Skeletal muscle satellite cell (primary cell): Measurements from ENCODE around the gene KCNG1. TPM values are rescaled to one million over a fixed set of nuclear protein-coding genes. Genes with fewer than 3 reads are reported as not detected.

Experiments used
- H3K27me3 ChIP-seq: 2 replicates; pipeline ENCODE4 v1.7.0; 2013; ENCODE audit warnings: low read length; ENCODE audit not compliant: control insufficient read depth, insufficient read depth
- H3K36me3 ChIP-seq: 2 replicates; pipeline ENCODE4 v1.7.0; 2013; ENCODE audit warnings: mild to moderate bottlenecking, control low read depth, low read length; ENCODE audit not compliant: insufficient read depth
- H3K4me1 ChIP-seq: 2 replicates; pipeline ENCODE4 v1.7.0; 2013; ENCODE audit warnings: low read length; ENCODE audit not compliant: control insufficient read depth, insufficient read depth
- H3K4me2 ChIP-seq: 2 replicates; pipeline ENCODE4 v1.7.0; 2013; ENCODE audit warnings: mild to moderate bottlenecking, low read length
- H3K4me3 ChIP-seq: 2 replicates; pipeline ENCODE4 v1.7.0; 2013; ENCODE audit warnings: low read length
- H3K9ac ChIP-seq: 2 replicates; pipeline ENCODE4 v1.7.0; 2013; ENCODE audit warnings: mild to moderate bottlenecking, low read depth, low read length, moderate library complexity
- H3K9me3 ChIP-seq: replicated peaks from 2 replicates; pipeline ENCODE4 v1.7.0; 2013; ENCODE audit warnings: mild to moderate bottlenecking, control low read depth, low read length
- total RNA-seq: library from RNA; depleted of rRNA; stranded (reverse); fragments of >200 nt; gene quantifications from 2 replicates; pipeline ENCODE4 v1.2.3, GENCODE V29; 2012; rRNA removed

The KCNG1 gene, protein sequence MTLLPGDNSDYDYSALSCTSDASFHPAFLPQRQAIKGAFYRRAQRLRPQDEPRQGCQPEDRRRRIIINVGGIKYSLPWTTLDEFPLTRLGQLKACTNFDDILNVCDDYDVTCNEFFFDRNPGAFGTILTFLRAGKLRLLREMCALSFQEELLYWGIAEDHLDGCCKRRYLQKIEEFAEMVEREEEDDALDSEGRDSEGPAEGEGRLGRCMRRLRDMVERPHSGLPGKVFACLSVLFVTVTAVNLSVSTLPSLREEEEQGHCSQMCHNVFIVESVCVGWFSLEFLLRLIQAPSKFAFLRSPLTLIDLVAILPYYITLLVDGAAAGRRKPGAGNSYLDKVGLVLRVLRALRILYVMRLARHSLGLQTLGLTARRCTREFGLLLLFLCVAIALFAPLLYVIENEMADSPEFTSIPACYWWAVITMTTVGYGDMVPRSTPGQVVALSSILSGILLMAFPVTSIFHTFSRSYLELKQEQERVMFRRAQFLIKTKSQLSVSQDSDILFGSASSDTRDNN
- 10.3 and 13.7 TPM in 2 replicates for total RNA-seq

DNA sequence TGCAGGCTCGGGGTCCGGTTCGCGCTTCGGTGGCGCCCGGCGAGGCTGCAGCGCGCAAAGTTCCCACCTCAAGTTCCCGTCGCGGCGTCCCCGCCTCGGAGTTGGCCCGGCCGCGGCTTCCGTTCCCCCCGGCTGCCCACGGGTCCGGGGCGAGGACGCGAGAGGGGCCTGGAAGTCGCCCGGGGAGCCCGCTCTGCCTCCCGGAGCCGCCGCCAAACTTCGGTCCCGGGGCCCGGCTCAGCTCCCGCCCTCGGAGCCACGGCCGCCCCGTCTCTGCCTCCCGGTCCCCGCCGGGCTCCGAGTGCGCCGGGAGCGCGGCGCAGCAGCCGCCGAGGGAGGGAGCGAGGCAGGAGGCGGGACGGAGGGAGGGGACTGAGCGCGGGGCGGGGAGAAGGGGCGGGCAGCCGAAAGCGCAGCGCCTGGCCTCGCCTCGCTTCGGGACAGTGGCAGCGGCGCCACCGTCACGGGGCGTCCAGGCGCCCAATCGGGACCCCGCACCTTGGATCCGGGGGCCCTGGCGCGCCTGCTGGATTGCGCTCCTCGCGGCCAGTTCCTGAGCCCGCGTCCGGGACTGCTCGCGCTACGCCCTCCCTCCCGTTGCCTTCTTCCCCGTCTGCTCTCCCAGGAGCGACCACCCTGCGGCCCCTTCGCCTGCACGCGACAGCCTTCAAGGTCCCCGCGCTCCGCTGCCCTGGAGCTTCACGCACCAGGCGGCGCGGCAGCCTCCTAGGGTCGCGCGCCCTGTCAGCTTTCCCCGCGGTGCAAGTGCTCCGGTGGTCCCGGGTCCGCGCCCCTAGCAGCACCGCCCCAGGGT, at the start of gene KCNG1:
KCNG1 (minus strand) TSS at position 305 of the 814 bp plus-strand sequence. CDS start 12,769 bp downstream, outside the sequence.
- peak within 1 kb of the TSS; percentile 96 for H3K4me2 ChIP-seq
- H3K4me3 ChIP-seq = peak within 1 kb of the TSS; percentile 72
- peaks cover 56% of the 10 kb centered on the region for H3K27me3 ChIP-seq
- H3K9ac ChIP-seq = peak within 1 kb of the TSS; percentile 66
- H3K36me3 ChIP-seq = no peaks in the 10 kb centered on the region
- H3K9me3 ChIP-seq = no peaks in the 10 kb centered on the region
- H3K4me1 ChIP-seq = peaks cover 10% of the 10 kb centered on the region

DNA sequence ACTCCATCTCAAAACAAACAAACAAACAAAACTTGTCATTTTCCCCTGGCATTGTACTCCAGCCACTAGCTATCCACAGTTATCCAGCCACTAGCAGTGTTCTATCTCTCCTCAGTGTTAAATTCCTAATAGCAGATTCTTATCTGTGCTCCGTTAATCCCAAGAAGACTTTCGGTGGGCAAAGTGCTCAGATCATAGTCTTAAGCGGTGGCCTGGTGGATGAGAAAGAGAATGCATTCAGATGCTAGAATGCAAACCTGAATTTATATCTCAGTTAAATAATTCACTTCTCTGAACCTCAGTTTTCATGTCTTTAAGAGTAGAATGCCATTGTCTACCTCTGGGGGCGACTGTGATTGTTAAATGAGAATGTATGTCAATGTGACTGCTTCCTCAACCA, 47.7 kb upstream of the KCNG1 start:
- no peak overlapping the region for H3K4me3 ChIP-seq
- no peaks in the 10 kb centered on the region for H3K9me3 ChIP-seq
- no peaks in the 10 kb centered on the region for H3K36me3 ChIP-seq
- H3K27me3 ChIP-seq = peaks cover 57% of the 10 kb centered on the region
- no peaks in the 10 kb centered on the region for H3K4me1 ChIP-seq
- no peak overlapping the region for H3K9ac ChIP-seq
- no peak overlapping the region for H3K4me2 ChIP-seq

- Histone ChIP-seq H3K9me3 (no peaks in the 10 kb centered on the region), H3K9ac (no peak overlapping the region), H3K4me3 (no peak overlapping the region), H3K36me3 (no peaks in the 10 kb centered on the region), H3K4me2 (no peak overlapping the region), H3K27me3 (peaks cover 48% of the 10 kb centered on the region), H3K4me1 (no peaks in the 10 kb centered on the region)
Observed at GRCh38 chr20:51067792-51068191, 44.9 kb upstream of the KCNG1 start.

- H3K4me2 ChIP-seq = no peak overlapping the region
- H3K4me1 ChIP-seq = no peaks in the 10 kb centered on the region
- no peak overlapping the region for H3K9ac ChIP-seq
- H3K36me3 ChIP-seq = no peaks in the 10 kb centered on the region
- no peaks in the 10 kb centered on the region for H3K9me3 ChIP-seq
- H3K4me3 ChIP-seq = no peak overlapping the region
- H3K27me3 ChIP-seq = peaks cover 28% of the 10 kb centered on the region
Observed at GRCh38 chr20:51065615-51066014, 42.7 kb upstream of the KCNG1 start.

GRCh38 chr20:51064137-51064536, 41.2 kb upstream of the KCNG1 start:
- no peaks in the 10 kb centered on the region for H3K4me1 ChIP-seq
- H3K4me2 ChIP-seq = no peak overlapping the region
- H3K36me3 ChIP-seq = no peaks in the 10 kb centered on the region
- no peak overlapping the region for H3K9ac ChIP-seq
- H3K27me3 ChIP-seq = peaks cover 36% of the 10 kb centered on the region
- H3K4me3 ChIP-seq = no peak overlapping the region
- no peaks in the 10 kb centered on the region for H3K9me3 ChIP-seq

- H3K4me3 ChIP-seq = no peak overlapping the region
- no peak overlapping the region for H3K9ac ChIP-seq
- no peak overlapping the region for H3K4me2 ChIP-seq
- H3K27me3 ChIP-seq = peaks cover 45% of the 10 kb centered on the region
- no peaks in the 10 kb centered on the region for H3K9me3 ChIP-seq
- H3K36me3 ChIP-seq = no peaks in the 10 kb centered on the region
- no peaks in the 10 kb centered on the region for H3K4me1 ChIP-seq
Observed at GRCh38 chr20:51062065-51062464, 39.2 kb upstream of the KCNG1 start.

DNA sequence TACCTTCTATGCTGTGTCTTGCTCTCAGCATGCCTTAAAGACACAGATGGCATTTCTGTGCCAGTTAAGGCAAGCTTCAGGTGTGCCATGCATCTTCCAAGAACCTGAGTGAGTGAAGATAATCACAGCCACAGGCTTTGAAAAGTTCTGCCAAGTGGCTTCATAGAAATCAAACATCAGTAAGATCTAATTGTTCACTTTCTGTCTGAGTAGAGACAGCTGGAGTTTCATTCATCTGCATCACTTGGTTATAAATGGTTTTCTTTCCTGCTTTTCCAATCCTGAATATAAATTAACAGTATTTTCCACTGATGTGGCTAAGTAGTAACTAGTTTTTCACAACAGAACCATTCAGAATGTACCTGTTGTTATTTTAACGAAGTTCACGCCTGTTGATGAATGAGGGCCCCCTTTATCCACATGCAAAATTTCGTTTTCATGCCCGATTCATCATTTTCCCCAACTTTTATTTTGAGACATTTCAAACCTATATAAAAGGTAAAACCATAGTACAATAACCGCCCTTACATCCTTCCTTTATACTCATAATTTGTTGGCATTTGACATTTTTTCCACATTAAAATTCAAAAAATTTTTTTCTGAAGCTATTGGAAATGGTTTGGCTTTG, 38.6 kb upstream of the KCNG1 start:
- Histone ChIP-seq H3K9me3 (no peaks in the 10 kb centered on the region), H3K4me2 (no peak overlapping the region), H3K27me3 (peaks cover 48% of the 10 kb centered on the region), H3K4me3 (no peak overlapping the region), H3K9ac (no peak overlapping the region), H3K4me1 (no peaks in the 10 kb centered on the region), H3K36me3 (no peaks in the 10 kb centered on the region)

GRCh38 chr20:51060301-51060700, 37.4 kb upstream of the KCNG1 start:
- Histone ChIP-seq H3K27me3 (peaks cover 52% of the 10 kb centered on the region), H3K4me2 (no peak overlapping the region), H3K4me3 (no peak overlapping the region), H3K9ac (no peak overlapping the region), H3K9me3 (no peaks in the 10 kb centered on the region), H3K36me3 (no peaks in the 10 kb centered on the region), H3K4me1 (no peaks in the 10 kb centered on the region)

DNA sequence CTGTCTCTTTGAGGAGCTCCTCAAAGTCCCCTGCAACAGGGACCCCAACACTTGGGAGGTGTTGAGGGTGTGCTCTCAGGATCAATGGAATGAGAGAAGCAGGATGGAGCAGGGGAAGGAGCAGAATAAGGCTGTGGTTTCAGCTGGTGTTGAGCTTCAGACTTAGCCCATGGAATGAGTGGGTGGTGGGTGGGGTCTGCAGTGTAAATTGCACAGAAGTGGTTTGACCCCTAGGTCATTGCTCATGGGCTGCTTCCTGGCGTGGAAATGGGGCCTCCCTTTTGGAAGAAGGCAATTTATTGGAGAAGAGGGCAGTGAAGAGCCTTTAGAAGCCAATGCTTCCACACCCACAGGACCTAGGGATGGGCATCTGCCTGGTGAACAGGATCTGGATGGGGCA, 37.0 kb upstream of the KCNG1 start:
- Histone ChIP-seq H3K4me3 (no peak overlapping the region), H3K4me2 (no peak overlapping the region), H3K36me3 (no peaks in the 10 kb centered on the region), H3K9me3 (no peaks in the 10 kb centered on the region), H3K27me3 (peaks cover 56% of the 10 kb centered on the region), H3K4me1 (no peaks in the 10 kb centered on the region), H3K9ac (no peak overlapping the region)

GRCh38 chr20:51058017-51058416, 35.1 kb upstream of the KCNG1 start:
- H3K36me3 ChIP-seq = no peaks in the 10 kb centered on the region
- H3K4me3 ChIP-seq = no peak overlapping the region
- H3K9me3 ChIP-seq = no peaks in the 10 kb centered on the region
- peaks cover 66% of the 10 kb centered on the region for H3K27me3 ChIP-seq
- H3K9ac ChIP-seq = no peak overlapping the region
- no peaks in the 10 kb centered on the region for H3K4me1 ChIP-seq
- H3K4me2 ChIP-seq = no peak overlapping the region

- Histone ChIP-seq H3K9ac (no peak overlapping the region), H3K4me3 (no peak overlapping the region), H3K36me3 (no peaks in the 10 kb centered on the region), H3K9me3 (no peaks in the 10 kb centered on the region), H3K4me1 (no peaks in the 10 kb centered on the region), H3K27me3 (peaks cover 82% of the 10 kb centered on the region), H3K4me2 (no peak overlapping the region)
Observed at GRCh38 chr20:51054233-51054632, 31.3 kb upstream of the KCNG1 start.
